GM12864 (cell line): ENCODE results near the gene SLC26A5.
A peak's percentile ranks its signal among the peaks of the same experiment; 100 is the strongest.

ENCODE experiments used
- DNase-seq: peaks from one replicate; pipeline ENCODE4 v3.0.0-alpha.2; 2011; ENCODE audit warnings: low read depth
- H3K4me3 ChIP-seq: 2 replicates; pipeline ENCODE4 v1.5.1; 2011; ENCODE audit warnings: mild to moderate bottlenecking, low read depth, low read length, control low read depth
- CTCF ChIP-seq: IDR thresholded peaks from 2 replicates; pipeline ENCODE4 v1.5.1; 2011; ENCODE audit warnings: low read depth, mild to moderate bottlenecking, moderate library complexity, low read length, control low read depth, inconsistent platforms; ENCODE audit errors: missing control alignments

SLC26A5 gene

GRCh38 chr7:103462358-103462757 is 16.4 kb upstream of the SLC26A5 start:
- no peak overlapping the region for H3K4me3 ChIP-seq
- TF ChIP-seq CTCF, result no peak
- no peak for DNase-seq

GRCh38 chr7:103447073-103447960 is 1.3 kb upstream of the SLC26A5 start:
- TF ChIP-seq CTCF, result peak; percentile 87
- no peak overlapping the region for H3K4me3 ChIP-seq
- peak; percentile 16 for DNase-seq

- no peak for DNase-seq
- no peak overlapping the region for H3K4me3 ChIP-seq
- TF ChIP-seq CTCF, result no peak
Observed at GRCh38 chr7:103445228-103446048, 569 bp downstream of the SLC26A5 start.

- no peak for DNase-seq
- no peak overlapping the region for H3K4me3 ChIP-seq
- TF ChIP-seq CTCF, result no peak
Observed at GRCh38 chr7:103439661-103440060, 6.3 kb downstream of the SLC26A5 start.

- TF ChIP-seq CTCF, result no peak
- H3K4me3 ChIP-seq, result no peak overlapping the region
- no peak for DNase-seq
Observed at GRCh38 chr7:103437623-103438022, 8.4 kb downstream of the SLC26A5 start.

GRCh38 chr7:103432712-103433111 is 13.3 kb downstream of the SLC26A5 start:
- no peak overlapping the region for H3K4me3 ChIP-seq
- TF ChIP-seq CTCF, result no peak
- no peak for DNase-seq
